K562 (cell line): ENCODE data around the gene SYN1. TPM values are rescaled to one million over a fixed set of nuclear protein-coding genes. Genes with fewer than 3 reads are reported as not detected.

ENCODE experiments used
- ARID1B ChIP-seq: fragments of 450-650 bp; IDR thresholded peaks from 2 replicates; pipeline ENCODE4 v1.6.1; 2016; ENCODE audit warnings: antibody characterized with exemption, mild to moderate bottlenecking, inconsistent platforms
- DNMT1 ChIP-seq: fragments of 450-650 bp; IDR thresholded peaks from 2 replicates; pipeline ENCODE4 v1.6.1; 2016; ENCODE audit warnings: antibody characterized with exemption, mild to moderate bottlenecking
- E2F4 ChIP-seq: sonication (generic); formaldehyde crosslinking; IDR thresholded peaks from 2 replicates; pipeline ENCODE4 v1.8.0; 2022; ENCODE audit warnings: mild to moderate bottlenecking, low read depth, missing genetic modification reagents
- E4F1 ChIP-seq: fragments of 250-450 bp; sonication (Bioruptor Pico); IDR thresholded peaks from 2 replicates; pipeline ENCODE4 v1.5.0; 2021; ENCODE audit warnings: mild to moderate bottlenecking, borderline replicate concordance
- ELF1 ChIP-seq: fragments of 200-800 bp; sonication (Bioruptor generic); IDR thresholded peaks from 2 replicates; pipeline ENCODE4 v1.6.1; 2016; ENCODE audit warnings: missing genetic modification characterization, missing compliant biosample characterization
- FOS ChIP-seq: IDR thresholded peaks from 3 replicates; pipeline ENCODE4 v1.6.1; 2011; ENCODE audit not compliant: insufficient read length; ENCODE audit errors: extremely low read depth
- GABPB1 ChIP-seq: sonication (generic); formaldehyde crosslinking; IDR thresholded peaks from 2 replicates; pipeline ENCODE4 v1.8.0; 2022; ENCODE audit warnings: mild to moderate bottlenecking, missing genetic modification reagents
- HDAC2 ChIP-seq: fragments of 450-650 bp; IDR thresholded peaks from 2 replicates; pipeline ENCODE4 v1.6.1; 2016; ENCODE audit warnings: mild to moderate bottlenecking
- JUND ChIP-seq, 2 experiments: IDR thresholded peaks; 2 replicates in 1 of 2; 3 replicates in 1 of 2; pipeline ENCODE4 v1.6.1; 2011; ENCODE audit warnings: borderline replicate concordance in 2 of 2, low read depth in 2 of 2, low read length in 2 of 2, improper control_type of control experiment in 1 of 2, missing biosample characterization in 1 of 2, missing genetic modification characterization in 1 of 2, missing genetic modification reagents in 1 of 2
- NFRKB ChIP-seq: fragments of 450-650 bp; IDR thresholded peaks from 2 replicates; pipeline ENCODE4 v1.6.1; 2016; ENCODE audit warnings: low read depth
- NR2F6 ChIP-seq: fragments of 450-650 bp; formaldehyde crosslinking; IDR thresholded peaks from 2 replicates; pipeline ENCODE4 v1.4.0; 2020; ENCODE audit warnings: mild to moderate bottlenecking
- PML ChIP-seq: IDR thresholded peaks from 2 replicates; pipeline ENCODE4 v1.6.1; 2012; ENCODE audit warnings: low read length, inconsistent platforms
- POLR2AphosphoS2 ChIP-seq: IDR thresholded peaks from 2 replicates; pipeline ENCODE4 v1.6.1; 2012; ENCODE audit warnings: low read length, improper control_type of control experiment
- SMARCB1 ChIP-seq: IDR thresholded peaks from 2 replicates; pipeline ENCODE4 v1.6.1; 2011; ENCODE audit warnings: improper control_type of control experiment, low read depth; ENCODE audit not compliant: insufficient read length
- SREBF1 ChIP-seq: fragments of 150-350 bp; IDR thresholded peaks from 2 replicates; pipeline ENCODE4 v1.6.1; 2014; ENCODE audit warnings: antibody characterized with exemption, low read depth, low read length, borderline replicate concordance
- SRSF1 ChIP-seq: fragments of 200-400 bp; formaldehyde crosslinking; IDR thresholded peaks from 2 replicates; pipeline ENCODE4 v1.6.1; 2017; ENCODE audit warnings: mild to moderate bottlenecking, low read depth, low read length, moderate library complexity
- SRSF7 ChIP-seq: fragments of 200-400 bp; formaldehyde crosslinking; optimal IDR thresholded peaks from 2 replicates; pipeline ENCODE3; 2017; ENCODE audit warnings: mild to moderate bottlenecking, low read depth, low read length
- THRA ChIP-seq: fragments of 450-650 bp; IDR thresholded peaks from 2 replicates; pipeline ENCODE4 v1.6.1; 2017; ENCODE audit warnings: mild to moderate bottlenecking, moderate library complexity
- ZNF140 ChIP-seq: fragments of 250-450 bp; sonication (Bioruptor Pico); IDR thresholded peaks from 2 replicates; pipeline ENCODE4 v1.8.0; 2021; ENCODE audit warnings: moderate library complexity, mild to moderate bottlenecking, inconsistent platforms
- ZNF175 ChIP-seq: fragments of 200-800 bp; sonication (Bioruptor generic); IDR thresholded peaks from 2 replicates; pipeline ENCODE4 v1.6.1; 2016; ENCODE audit warnings: low read depth, mild to moderate bottlenecking, missing genetic modification characterization, missing compliant biosample characterization
- ZNF507 ChIP-seq: conservative IDR thresholded peaks from 2 replicates; pipeline ENCODE4 v1.6.1; 2017; ENCODE audit warnings: missing genetic modification characterization, missing compliant biosample characterization
- ZNF76 ChIP-seq: fragments of 250-450 bp; sonication (Bioruptor Pico); IDR thresholded peaks from 2 replicates; pipeline ENCODE4 v1.4.0; 2020; ENCODE audit warnings: mild to moderate bottlenecking, moderate library complexity, borderline replicate concordance
- polyA plus RNA-seq, 8 experiments: library from polyadenylated mRNA; depleted of rRNA in 4 of 8; stranded (reverse) in 5 of 8; unstranded in 3 of 8; fragments of >200 nt; fragmentation: Nextera tagmentation in 2 of 8; fragmentation: Illumina TruSeq in 1 of 8; extraction: Ambion mirVana in 2 of 8; extraction: Trizol in 1 of 8; gene quantifications; 2 replicates each; pipeline versions ENCODE4 v1.2.1 to v1.2.3, GENCODE V29; 2011 to 2014; ENCODE audit warnings: inconsistent platforms in 1 of 8, missing spikeins in 1 of 8
- total RNA-seq, 7 experiments: library from RNA; depleted of rRNA in 6 of 7; stranded (reverse); fragments of >200 nt in 6 of 7; fragmentation: Illumina TruSeq in 2 of 7; extraction: Trizol in 2 of 7; gene quantifications; 2 replicates each; pipeline versions ENCODE4 v1.2.1 to v1.2.3, GENCODE V29; 2011 to 2021; ENCODE audit warnings: low replicate concordance in 1 of 7

Gene SYN1
- total and polyA plus RNA-seq, 9 of the 15 experiments (the other 6 are each of a cell fraction or from before 2014, with no cell fraction given): 0.01 to 0.28 (median 0.18) TPM; not detected in 2

- no peak for TF ChIP-seq GABPB1 (CRISPR knock-in tag)
- no peak for TF ChIP-seq ZNF140 (CRISPR knock-in tag)
- TF ChIP-seq ZNF175 (CRISPR knock-in tag): no peak; the same call in 1 of the 2 replicates
- peak; percentile 66 for TF ChIP-seq PML
- no peak for TF ChIP-seq SRSF7
- TF ChIP-seq ARID1B: peak; percentile 94
- peak; percentile 52 for TF ChIP-seq FOS
- TF ChIP-seq SMARCB1: no peak
- no peak for TF ChIP-seq NR2F6 (CRISPR knock-in tag)
- 0 out of 2 replicates have a peak, but pooled peaks have one; percentile 54 for TF ChIP-seq HDAC2
- no peak for TF ChIP-seq E2F4 (CRISPR knock-in tag)
- no peak for TF ChIP-seq THRA
- no peak for TF ChIP-seq ELF1 (tag)
- TF ChIP-seq DNMT1: no peak
- TF ChIP-seq SRSF1: no peak
- no peak for TF ChIP-seq ZNF76
- TF ChIP-seq JUND (IDR thresholded peaks at IDR 0.05; ENCODE audit: borderline replicate concordance, low read depth, low read length): peak; percentile 97
- TF ChIP-seq JUND (tag; IDR thresholded peaks at IDR 0.05; ENCODE audit: borderline replicate concordance, low read depth, low read length): peak; percentile 94
- no peak for TF ChIP-seq ZNF507 (tag)
- TF ChIP-seq POLR2AphosphoS2: no peak
- 0 out of 2 replicates have a peak, but pooled peaks have one; percentile 76 for TF ChIP-seq NFRKB
- TF ChIP-seq SREBF1: no peak
- TF ChIP-seq E4F1: no peak
Measured at GRCh38 chrX:47662144-47662657, 42.5 kb upstream of the SYN1 start (continued).
